CD14-positive monocyte (primary cell): ENCODE results near the gene CYP4V2. TPM values are rescaled to one million over a fixed set of nuclear protein-coding genes. Genes with fewer than 3 reads are reported as not detected.

ENCODE experiments used
- DNase-seq, 3 donors: peaks; one replicate each; pipeline ENCODE4 v3.0.0-alpha.2; 2011 to 2022
- H2AFZ ChIP-seq: 2 replicates; pipeline ENCODE4 v1.6.0; 2012; ENCODE audit warnings: mild to moderate bottlenecking, low read depth, low read length, inconsistent platforms; ENCODE audit not compliant: insufficient read depth, poor library complexity, severe bottlenecking
- H3K27ac ChIP-seq, 2 donors: 1 replicate in 1 of 2; 2 replicates in 1 of 2; pipeline ENCODE4 v1.5.1; 2012 to 2013; ENCODE audit warnings: low read length in 2 of 2, control low read depth in 1 of 2, inconsistent platforms in 1 of 2, low read depth in 1 of 2, mild to moderate bottlenecking in 1 of 2
- H3K27me3 ChIP-seq, 2 donors: one replicate each; pipeline versions ENCODE4 v1.6.0 to v1.6.1; 2011 to 2013; ENCODE audit warnings: low read length in 2 of 2; ENCODE audit not compliant: control insufficient read depth in 2 of 2, insufficient read depth in 2 of 2
- H3K36me3 ChIP-seq, 2 donors: replicated peaks in 1 of 2; 1 replicate in 1 of 2; 2 replicates in 1 of 2; pipeline versions ENCODE4 v1.5.1 to v1.6.1; 2012 to 2013; ENCODE audit warnings: low read length in 2 of 2, control low read depth in 1 of 2, inconsistent platforms in 1 of 2, mild to moderate bottlenecking in 1 of 2; ENCODE audit not compliant: insufficient read depth in 2 of 2, control insufficient read depth in 1 of 2
- H3K4me1 ChIP-seq, 2 donors: 1 replicate in 1 of 2; 2 replicates in 1 of 2; pipeline versions ENCODE4 v1.5.1 to v1.6.1; 2012 to 2013; ENCODE audit warnings: low read length in 2 of 2, control low read depth in 1 of 2, inconsistent platforms in 1 of 2, mild to moderate bottlenecking in 1 of 2, moderate library complexity in 1 of 2; ENCODE audit not compliant: insufficient read depth in 2 of 2, control insufficient read depth in 1 of 2
- H3K4me2 ChIP-seq: replicated peaks from 2 replicates; pipeline ENCODE3; 2012; ENCODE audit warnings: low read length, moderate library complexity, mild to moderate bottlenecking; ENCODE audit not compliant: poor library complexity, severe bottlenecking; ENCODE audit errors: extremely low read depth
- H3K4me3 ChIP-seq, 3 experiments: fragments of 200-600 bp in 1 of 3; sonication (generic) in 1 of 3; replicated peaks in 1 of 3; 1 replicate in 2 of 3; 2 replicates in 1 of 3; pipeline ENCODE4 v1.5.1; 2011 to 2013; ENCODE audit warnings: low read length in 3 of 3, mild to moderate bottlenecking in 3 of 3, control low read depth in 2 of 3, low read depth in 2 of 3, inconsistent platforms in 1 of 3, moderate library complexity in 1 of 3
- H3K79me2 ChIP-seq: 2 replicates; pipeline ENCODE4 v1.6.0; 2012; ENCODE audit warnings: mild to moderate bottlenecking, control low read depth, inconsistent platforms, low read length, moderate library complexity; ENCODE audit not compliant: insufficient read depth
- H3K9ac ChIP-seq: 2 replicates; pipeline ENCODE4 v1.6.0; 2017; ENCODE audit warnings: low read length, mild to moderate bottlenecking; ENCODE audit not compliant: insufficient read depth, poor library complexity, severe bottlenecking
- H3K9me3 ChIP-seq, 2 donors: replicated peaks in 1 of 2; 1 replicate in 1 of 2; 2 replicates in 1 of 2; pipeline versions ENCODE4 v1.5.1 to v1.6.1; 2012 to 2013; ENCODE audit warnings: low read length in 2 of 2, control low read depth in 1 of 2; ENCODE audit not compliant: control insufficient read depth in 1 of 2, insufficient read depth in 1 of 2
- H4K20me1 ChIP-seq: 2 replicates; pipeline ENCODE4 v1.6.0; 2012; ENCODE audit warnings: mild to moderate bottlenecking, low read length, control low read depth, moderate library complexity; ENCODE audit not compliant: insufficient read depth
- H3K27ac Mint-ChIP-seq, 7 donors: one replicate each; pipeline ENCODE4 v1.8.0; 2020; ENCODE audit warnings: mild to moderate bottlenecking in 7 of 7, mixed read lengths in 7 of 7, moderate library complexity in 6 of 7, inconsistent platforms in 2 of 7
- H3K27me3 Mint-ChIP-seq, 3 donors: one replicate each; pipeline ENCODE4 v1.8.0; 2021 to 2022; ENCODE audit warnings: low read depth in 3 of 3, mild to moderate bottlenecking in 3 of 3, mixed read lengths in 3 of 3, moderate library complexity in 3 of 3, inconsistent platforms in 1 of 3
- H3K36me3 Mint-ChIP-seq, 2 donors: one replicate each; pipeline ENCODE4 v1.8.0; 2020; ENCODE audit warnings: mixed read lengths in 2 of 2, inconsistent platforms in 1 of 2, mild to moderate bottlenecking in 1 of 2
- H3K4me1 Mint-ChIP-seq: one replicate; pipeline ENCODE4 v1.8.0; 2020; ENCODE audit warnings: mild to moderate bottlenecking, mixed read lengths
- H3K4me3 Mint-ChIP-seq, 2 donors: one replicate each; pipeline ENCODE4 v1.8.0; 2020; ENCODE audit warnings: mild to moderate bottlenecking in 2 of 2, mixed read lengths in 2 of 2, moderate library complexity in 1 of 2
- H3K9me3 Mint-ChIP-seq, 7 donors: one replicate each; pipeline ENCODE4 v1.8.0; 2020 to 2022; ENCODE audit warnings: mixed read lengths in 7 of 7, mild to moderate bottlenecking in 6 of 7, moderate library complexity in 6 of 7, inconsistent platforms in 2 of 7
- CTCF ChIP-seq: fragments of 200-600 bp; IDR thresholded peaks from one replicate; pipeline ENCODE4 v1.8.0; 2022; ENCODE audit warnings: antibody characterized with exemption, mild to moderate bottlenecking
- WGBS: methylation state at CpG from one replicate; pipeline ENCODE4 v1.1.5; 2013; ENCODE audit warnings: missing lambda C conversion rate; ENCODE audit not compliant: insufficient coverage; 5-methylcytosine and 5-hydroxymethylcytosine counted together
- intact Hi-C, 2 donors: fragments of 100-400 bp; cut with micrococcal nuclease; formaldehyde crosslinking; loops; one replicate each; pipeline versions ENCODE4 v1.15.0 to v1.15.1; 2023
- polyA plus RNA-seq, 3 donors: library from polyadenylated mRNA; depleted of rRNA in 1 of 3; unstranded in 2 of 3; stranded (reverse) in 1 of 3; fragments of 300-500 nt in 2 of 3; fragments of >200 nt in 1 of 3; fragmentation: Illumina TruSeq in 2 of 3; gene quantifications; 1 replicate in 2 of 3; 2 replicates in 1 of 3; pipeline ENCODE4 v1.2.3, GENCODE V29; 2012 to 2021

CYP4V2 gene
- polyA plus RNA-seq, 3 donors: 6.3 to 10.5 (median 6.3) TPM

GRCh38 chr4:186236126-186236525 lies 44.8 kb downstream of the CYP4V2 start:
- no peaks in the 10 kb centered on the region for H3K27me3 ChIP-seq
- H3K79me2 ChIP-seq: no peaks in the 10 kb centered on the region
- no peaks in the 10 kb centered on the region for H4K20me1 ChIP-seq
- H3K4me1 ChIP-seq: no peaks in the 10 kb centered on the region
- no peak for DNase-seq
- no peak overlapping the region for H3K4me3 Mint-ChIP-seq
- H3K4me3 ChIP-seq: no peak overlapping the region
- H3K27me3 Mint-ChIP-seq: no peaks in the 10 kb centered on the region
- H3K4me1 Mint-ChIP-seq: no peaks in the 10 kb centered on the region
- H3K9me3 Mint-ChIP-seq: peaks cover 0 to 2% (median 0%) of the 10 kb centered on the region in 7 donors
- H3K27ac Mint-ChIP-seq: no peak overlapping the region
- no peak for TF ChIP-seq CTCF
- no peak overlapping the region for H3K4me2 ChIP-seq
- H3K36me3 Mint-ChIP-seq: no peaks in the 10 kb centered on the region
- no peak overlapping the region for H3K9ac ChIP-seq
- no CpG with 5 or more reads among the region's 4 CpGs for WGBS
- intact Hi-C loops: no loop called here
- H3K36me3 ChIP-seq: no peaks in the 10 kb centered on the region
- no peak overlapping the region for H2AFZ ChIP-seq
- H3K27ac ChIP-seq: no peak overlapping the region
- H3K9me3 ChIP-seq: peaks cover 0 to 5% of the 10 kb centered on the region in 2 donors

- no peak overlapping the region for H3K9ac ChIP-seq
- no peak overlapping the region for H2AFZ ChIP-seq
- H3K4me1 Mint-ChIP-seq: no peaks in the 10 kb centered on the region
- H3K36me3 ChIP-seq: no peaks in the 10 kb centered on the region
- no peaks in the 10 kb centered on the region for H4K20me1 ChIP-seq
- 100% methylated on average over 2 of the region's 7 CpGs for WGBS
- no peaks in the 10 kb centered on the region for H3K27me3 ChIP-seq
- H3K36me3 Mint-ChIP-seq: no peaks in the 10 kb centered on the region
- H3K4me2 ChIP-seq: no peak overlapping the region
- no peak overlapping the region for H3K4me3 Mint-ChIP-seq
- no peak overlapping the region for H3K4me3 ChIP-seq
- H3K9me3 Mint-ChIP-seq: peaks cover 0 to 4% (median 2%) of the 10 kb centered on the region in 7 donors
- peaks cover 0 to 12% of the 10 kb centered on the region in 2 donors for H3K9me3 ChIP-seq
- H3K4me1 ChIP-seq: no peaks in the 10 kb centered on the region
- no peaks in the 10 kb centered on the region for H3K27me3 Mint-ChIP-seq
- DNase-seq: no peak
- no peak for TF ChIP-seq CTCF
- H3K27ac Mint-ChIP-seq: no peak overlapping the region
- intact Hi-C loops: no loop called here
- no peaks in the 10 kb centered on the region for H3K79me2 ChIP-seq
- no peak overlapping the region for H3K27ac ChIP-seq
Observed at GRCh38 chr4:186240452-186240847, 49.1 kb downstream of the CYP4V2 start.
